Measurements from ENCODE around the gene ULK4.

DNA sequence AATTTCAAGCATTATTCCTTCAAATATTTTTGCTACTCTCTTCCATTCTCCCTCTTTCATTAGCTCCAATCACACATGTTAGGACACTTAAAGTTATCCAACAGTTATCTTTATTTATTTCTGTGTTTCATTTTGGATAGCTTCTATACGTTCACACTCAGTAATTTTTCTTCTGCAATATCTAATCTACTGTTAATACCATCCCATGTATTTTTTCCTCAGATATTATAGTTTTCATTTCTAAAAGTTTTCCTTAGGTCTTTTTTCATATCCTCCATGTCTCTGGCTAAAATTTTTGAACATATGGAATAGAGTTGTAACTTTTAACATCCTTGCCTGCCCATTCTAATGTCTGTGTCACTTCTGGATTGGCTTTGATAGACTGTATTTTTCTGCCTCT, 689.2 kb downstream of the ULK4 start:
- TF ChIP-seq, protein P1, sequence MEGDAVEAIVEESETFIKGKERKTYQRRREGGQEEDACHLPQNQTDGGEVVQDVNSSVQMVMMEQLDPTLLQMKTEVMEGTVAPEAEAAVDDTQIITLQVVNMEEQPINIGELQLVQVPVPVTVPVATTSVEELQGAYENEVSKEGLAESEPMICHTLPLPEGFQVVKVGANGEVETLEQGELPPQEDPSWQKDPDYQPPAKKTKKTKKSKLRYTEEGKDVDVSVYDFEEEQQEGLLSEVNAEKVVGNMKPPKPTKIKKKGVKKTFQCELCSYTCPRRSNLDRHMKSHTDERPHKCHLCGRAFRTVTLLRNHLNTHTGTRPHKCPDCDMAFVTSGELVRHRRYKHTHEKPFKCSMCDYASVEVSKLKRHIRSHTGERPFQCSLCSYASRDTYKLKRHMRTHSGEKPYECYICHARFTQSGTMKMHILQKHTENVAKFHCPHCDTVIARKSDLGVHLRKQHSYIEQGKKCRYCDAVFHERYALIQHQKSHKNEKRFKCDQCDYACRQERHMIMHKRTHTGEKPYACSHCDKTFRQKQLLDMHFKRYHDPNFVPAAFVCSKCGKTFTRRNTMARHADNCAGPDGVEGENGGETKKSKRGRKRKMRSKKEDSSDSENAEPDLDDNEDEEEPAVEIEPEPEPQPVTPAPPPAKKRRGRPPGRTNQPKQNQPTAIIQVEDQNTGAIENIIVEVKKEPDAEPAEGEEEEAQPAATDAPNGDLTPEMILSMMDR (IDR thresholded peaks at IDR 0.05; ENCODE audit: low read depth, low read length): no peak
- TF ChIP-seq POLR2A (IDR thresholded peaks at IDR 0.05; ENCODE audit: extremely low read depth, insufficient read length): no peak
- TF ChIP-seq, protein P2, sequence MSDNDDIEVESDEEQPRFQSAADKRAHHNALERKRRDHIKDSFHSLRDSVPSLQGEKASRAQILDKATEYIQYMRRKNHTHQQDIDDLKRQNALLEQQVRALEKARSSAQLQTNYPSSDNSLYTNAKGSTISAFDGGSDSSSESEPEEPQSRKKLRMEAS (IDR thresholded peaks at IDR 0.05; ENCODE audit: low read depth, low read length): no peak

All from NB4 (cell line).